Measurements from ENCODE around the gene CDH23. TPM values are rescaled to one million over a fixed set of nuclear protein-coding genes. Genes with fewer than 3 reads are reported as not detected.

CDH23 gene
- total and polyA plus RNA-seq, 9 of the 15 experiments (the other 6 are each of a cell fraction or from before 2014, with no cell fraction given) = 0.18 to 1.2 (median 0.47) TPM

DNA sequence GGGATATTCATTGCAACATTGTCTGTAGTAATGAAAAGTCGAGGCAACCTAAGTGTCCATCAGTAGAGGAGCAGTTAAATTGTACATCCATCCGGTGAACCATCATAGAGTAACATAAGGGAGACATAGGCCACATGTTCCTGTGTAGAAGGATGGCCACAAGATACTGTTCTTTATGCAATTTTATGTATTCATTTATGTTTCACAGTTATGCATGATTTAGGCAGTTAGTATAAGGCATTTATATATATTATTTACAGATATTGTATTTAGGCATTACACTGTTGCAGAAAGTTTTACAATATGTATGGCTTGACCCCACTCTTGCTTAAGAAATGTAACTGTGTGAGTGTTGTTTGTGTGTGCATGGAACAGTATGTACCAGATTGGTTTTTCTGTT lies 36.0 kb upstream of the CDH23 start (continued):
- TF ChIP-seq, protein P1, sequence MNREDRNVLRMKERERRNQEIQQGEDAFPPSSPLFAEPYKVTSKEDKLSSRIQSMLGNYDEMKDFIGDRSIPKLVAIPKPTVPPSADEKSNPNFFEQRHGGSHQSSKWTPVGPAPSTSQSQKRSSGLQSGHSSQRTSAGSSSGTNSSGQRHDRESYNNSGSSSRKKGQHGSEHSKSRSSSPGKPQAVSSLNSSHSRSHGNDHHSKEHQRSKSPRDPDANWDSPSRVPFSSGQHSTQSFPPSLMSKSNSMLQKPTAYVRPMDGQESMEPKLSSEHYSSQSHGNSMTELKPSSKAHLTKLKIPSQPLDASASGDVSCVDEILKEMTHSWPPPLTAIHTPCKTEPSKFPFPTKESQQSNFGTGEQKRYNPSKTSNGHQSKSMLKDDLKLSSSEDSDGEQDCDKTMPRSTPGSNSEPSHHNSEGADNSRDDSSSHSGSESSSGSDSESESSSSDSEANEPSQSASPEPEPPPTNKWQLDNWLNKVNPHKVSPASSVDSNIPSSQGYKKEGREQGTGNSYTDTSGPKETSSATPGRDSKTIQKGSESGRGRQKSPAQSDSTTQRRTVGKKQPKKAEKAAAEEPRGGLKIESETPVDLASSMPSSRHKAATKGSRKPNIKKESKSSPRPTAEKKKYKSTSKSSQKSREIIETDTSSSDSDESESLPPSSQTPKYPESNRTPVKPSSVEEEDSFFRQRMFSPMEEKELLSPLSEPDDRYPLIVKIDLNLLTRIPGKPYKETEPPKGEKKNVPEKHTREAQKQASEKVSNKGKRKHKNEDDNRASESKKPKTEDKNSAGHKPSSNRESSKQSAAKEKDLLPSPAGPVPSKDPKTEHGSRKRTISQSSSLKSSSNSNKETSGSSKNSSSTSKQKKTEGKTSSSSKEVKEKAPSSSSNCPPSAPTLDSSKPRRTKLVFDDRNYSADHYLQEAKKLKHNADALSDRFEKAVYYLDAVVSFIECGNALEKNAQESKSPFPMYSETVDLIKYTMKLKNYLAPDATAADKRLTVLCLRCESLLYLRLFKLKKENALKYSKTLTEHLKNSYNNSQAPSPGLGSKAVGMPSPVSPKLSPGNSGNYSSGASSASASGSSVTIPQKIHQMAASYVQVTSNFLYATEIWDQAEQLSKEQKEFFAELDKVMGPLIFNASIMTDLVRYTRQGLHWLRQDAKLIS (CRISPR knock-in tag; IDR thresholded peaks at IDR 0.05) = no peak

DNA sequence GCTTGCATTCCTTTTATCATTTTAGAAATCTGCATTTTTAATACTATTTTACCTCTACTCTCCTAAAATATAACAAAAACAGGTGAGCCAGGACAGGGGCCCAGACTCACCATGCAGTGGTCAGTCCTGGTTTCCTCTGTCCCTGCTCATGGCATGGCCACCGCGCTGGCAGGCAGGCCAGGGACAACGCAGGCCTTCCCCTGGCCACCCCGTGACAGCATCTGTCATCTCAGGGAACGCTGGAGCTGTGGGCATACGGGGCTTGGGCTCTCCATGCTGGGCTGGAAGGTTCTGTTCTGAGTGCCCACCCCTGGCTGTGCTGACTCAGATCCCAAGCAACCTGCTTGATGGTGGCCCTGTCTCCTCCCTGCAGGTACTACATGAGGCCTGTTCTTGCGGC lies 35.1 kb upstream of the CDH23 start:
- ChIA-PET POLR2A (interaction anchor here (0.6 kb wide), 2 partner anchors 18 to 38 kb away, joined by 3 read pairs; no protein-coding TSS in a partner anchor), CTCF (ENCODE audit: low intra/inter-chr PET ratio) (no interaction called here)
- Histone ChIP-seq H3K4me3 (no peak overlapping the region), H3K9ac (ENCODE audit: insufficient read depth in 1 of 2, low read depth in 2 of 2, low read length in 2 of 2) (no peak overlapping the region; a peak in 1 of 4 replicates), H3K27ac (ENCODE audit: extremely low read depth, low read depth, low read length) (no peak overlapping the region), H3K9me3 (replicated peaks; ENCODE audit: control insufficient read depth, insufficient read depth, low read depth, low read length) (no peaks in the 10 kb centered on the region), H4K20me1 (replicated peaks; ENCODE audit: control insufficient read depth, insufficient read depth, low read length) (no peaks in the 10 kb centered on the region), H3K4me2 (ENCODE audit: insufficient read depth, low read length) (no peak overlapping the region), H3K4me1 (replicated peaks in 1 of 2; ENCODE audit: control insufficient read depth in 2 of 2, insufficient read depth in 2 of 2, low read length in 2 of 2) (peaks cover 24 to 26% of the 10 kb centered on the region in 2 experiments), H3K79me2 (ENCODE audit: control insufficient read depth, insufficient read depth, low read length) (no peaks in the 10 kb centered on the region), H2AFZ (ENCODE audit: low read depth, low read length) (no peak overlapping the region), H3K27me3 (ENCODE audit: control insufficient read depth in 2 of 2, insufficient read depth in 2 of 2, low read length in 2 of 2) (no peaks in the 10 kb centered on the region; a peak in 1 of 5 replicates), H3K36me3 (ENCODE audit: control insufficient read depth, insufficient read depth, low read length) (peaks cover 8% of the 10 kb centered on the region; the same call in 1 of the 3 replicates), H3K9me1 (ENCODE audit: control insufficient read depth, insufficient read depth, low read length) (no peaks in the 10 kb centered on the region)
- ATAC-seq (no peak), DNase-seq (ENCODE audit: extremely low read depth in 1 of 4, low spot score in 3 of 4) (no peak), FAIRE-seq (no peak)
- in situ Hi-C loops (cut with MboI) (no loop called here), intact Hi-C loops (cut with micrococcal nuclease) (no loop called here)
- WGBS (ENCODE audit: insufficient coverage, low coverage, missing lambda C conversion rate) = 76% methylated on average over 7 of the region's 7 CpGs
- BruUV-seq (replicated peaks) = no TSS peak
- TF ChIP-seq SMARCE1 (IDR thresholded peaks at IDR 0.05) = no peak
- no peak for TF ChIP-seq STAG1 (CRISPR knock-in tag; IDR thresholded peaks at IDR 0.05; ENCODE audit: borderline replicate concordance)
- no peak for TF ChIP-seq ZNF212 (CRISPR knock-in tag; IDR thresholded peaks at IDR 0.05)
- TF ChIP-seq, protein P2, sequence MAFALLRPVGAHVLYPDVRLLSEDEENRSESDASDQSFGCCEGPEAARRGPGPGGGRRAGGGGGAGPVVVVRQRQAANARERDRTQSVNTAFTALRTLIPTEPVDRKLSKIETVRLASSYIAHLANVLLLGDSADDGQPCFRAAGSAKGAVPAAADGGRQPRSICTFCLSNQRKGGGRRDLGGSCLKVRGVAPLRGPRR (CRISPR knock-in tag; IDR thresholded peaks at IDR 0.05) = no peak
- TF ChIP-seq HDAC3 (IDR thresholded peaks at IDR 0.05; ENCODE audit: borderline replicate concordance, partially characterized antibody) = no peak
- TF ChIP-seq GATAD2B (IDR thresholded peaks at IDR 0.05; ENCODE audit: borderline replicate concordance) = no peak
- TF ChIP-seq TEAD1 (CRISPR knock-in tag; IDR thresholded peaks at IDR 0.05) = no peak
- no peak for TF ChIP-seq HNRNPK (IDR thresholded peaks at IDR 0.05; ENCODE audit: low read depth, low read length, poor library complexity, severe bottlenecking)
- TF ChIP-seq RFX5 (IDR thresholded peaks at IDR 0.05; ENCODE audit: low read depth, low read length) = no peak
- TF ChIP-seq TCF3 (CRISPR knock-in tag; IDR thresholded peaks at IDR 0.05) = no peak
- TF ChIP-seq, protein P3, sequence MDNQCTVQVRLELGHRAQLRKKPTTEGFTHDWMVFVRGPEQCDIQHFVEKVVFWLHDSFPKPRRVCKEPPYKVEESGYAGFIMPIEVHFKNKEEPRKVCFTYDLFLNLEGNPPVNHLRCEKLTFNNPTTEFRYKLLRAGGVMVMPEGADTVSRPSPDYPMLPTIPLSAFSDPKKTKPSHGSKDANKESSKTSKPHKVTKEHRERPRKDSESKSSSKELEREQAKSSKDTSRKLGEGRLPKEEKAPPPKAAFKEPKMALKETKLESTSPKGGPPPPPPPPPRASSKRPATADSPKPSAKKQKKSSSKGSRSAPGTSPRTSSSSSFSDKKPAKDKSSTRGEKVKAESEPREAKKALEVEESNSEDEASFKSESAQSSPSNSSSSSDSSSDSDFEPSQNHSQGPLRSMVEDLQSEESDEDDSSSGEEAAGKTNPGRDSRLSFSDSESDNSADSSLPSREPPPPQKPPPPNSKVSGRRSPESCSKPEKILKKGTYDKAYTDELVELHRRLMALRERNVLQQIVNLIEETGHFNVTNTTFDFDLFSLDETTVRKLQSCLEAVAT (IDR thresholded peaks at IDR 0.05) = no peak
- TF ChIP-seq ZNF121 (CRISPR knock-in tag; conservative IDR thresholded peaks at IDR 0.05) = no peak
- TF ChIP-seq, protein P4, sequence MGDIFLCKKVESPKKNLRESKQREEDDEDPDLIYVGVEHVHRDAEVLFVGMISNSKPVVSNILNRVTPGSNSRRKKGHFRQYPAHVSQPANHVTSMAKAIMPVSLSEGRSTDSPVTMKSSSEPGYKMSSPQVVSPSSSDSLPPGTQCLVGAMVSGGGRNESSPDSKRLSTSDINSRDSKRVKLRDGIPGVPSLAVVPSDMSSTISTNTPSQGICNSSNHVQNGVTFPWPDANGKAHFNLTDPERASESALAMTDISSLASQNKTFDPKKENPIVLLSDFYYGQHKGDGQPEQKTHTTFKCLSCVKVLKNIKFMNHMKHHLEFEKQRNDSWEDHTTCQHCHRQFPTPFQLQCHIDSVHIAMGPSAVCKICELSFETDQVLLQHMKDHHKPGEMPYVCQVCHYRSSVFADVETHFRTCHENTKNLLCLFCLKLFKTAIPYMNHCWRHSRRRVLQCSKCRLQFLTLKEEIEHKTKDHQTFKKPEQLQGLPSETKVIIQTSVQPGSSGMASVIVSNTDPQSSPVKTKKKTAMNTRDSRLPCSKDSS (IDR thresholded peaks at IDR 0.05; ENCODE audit: low read depth, partially characterized antibody) = no peak
